ENCODE data around the gene MAPKAP1. TPM values are rescaled to one million over a fixed set of nuclear protein-coding genes. Genes with fewer than 3 reads are reported as not detected.

The MAPKAP1 gene
- total RNA-seq, 2 donors from 2014 or later: 53.8 to 72.1 TPM

GRCh38 chr9:125611121-125611765 is 95.8 kb downstream of the MAPKAP1 start:
- peaks cover 0 to 17% of the 10 kb centered on the region in 2 donors for H3K36me3 Mint-ChIP-seq
- H3K27ac Mint-ChIP-seq: no peak overlapping the region
- DNase-seq (ENCODE audit: low spot score in 2 of 2): no peak
- no peaks in the 10 kb centered on the region for H3K9me3 Mint-ChIP-seq
- no peak for ATAC-seq

DNA sequence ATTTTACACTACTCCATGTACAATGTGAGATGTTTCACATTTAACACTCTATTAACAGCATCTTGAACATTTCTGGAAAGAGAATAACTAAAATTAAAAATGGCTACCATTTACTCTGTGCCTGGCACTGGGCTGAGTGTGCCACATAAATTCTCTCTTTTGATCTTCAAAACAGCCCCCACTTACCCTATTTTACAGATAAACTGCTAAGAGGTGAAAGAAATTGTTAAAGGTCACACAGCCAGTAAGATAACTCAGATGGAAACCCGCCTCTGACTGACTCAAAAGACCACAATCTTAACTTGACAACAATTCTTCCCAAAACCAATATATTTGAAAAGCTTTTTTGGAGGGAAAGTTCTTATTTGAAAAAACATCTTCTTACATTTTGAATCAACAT is 97.3 kb downstream of the MAPKAP1 start:
- no peaks in the 10 kb centered on the region for H3K9me3 Mint-ChIP-seq
- ATAC-seq: peak; percentile 58 to 82
- peak overlapping the region in 1 of 2 donors; percentile 83 for H3K27ac Mint-ChIP-seq
- no peak for DNase-seq (ENCODE audit: low spot score in 2 of 2)
- peaks cover 0 to 17% of the 10 kb centered on the region in 2 donors for H3K36me3 Mint-ChIP-seq

DNA sequence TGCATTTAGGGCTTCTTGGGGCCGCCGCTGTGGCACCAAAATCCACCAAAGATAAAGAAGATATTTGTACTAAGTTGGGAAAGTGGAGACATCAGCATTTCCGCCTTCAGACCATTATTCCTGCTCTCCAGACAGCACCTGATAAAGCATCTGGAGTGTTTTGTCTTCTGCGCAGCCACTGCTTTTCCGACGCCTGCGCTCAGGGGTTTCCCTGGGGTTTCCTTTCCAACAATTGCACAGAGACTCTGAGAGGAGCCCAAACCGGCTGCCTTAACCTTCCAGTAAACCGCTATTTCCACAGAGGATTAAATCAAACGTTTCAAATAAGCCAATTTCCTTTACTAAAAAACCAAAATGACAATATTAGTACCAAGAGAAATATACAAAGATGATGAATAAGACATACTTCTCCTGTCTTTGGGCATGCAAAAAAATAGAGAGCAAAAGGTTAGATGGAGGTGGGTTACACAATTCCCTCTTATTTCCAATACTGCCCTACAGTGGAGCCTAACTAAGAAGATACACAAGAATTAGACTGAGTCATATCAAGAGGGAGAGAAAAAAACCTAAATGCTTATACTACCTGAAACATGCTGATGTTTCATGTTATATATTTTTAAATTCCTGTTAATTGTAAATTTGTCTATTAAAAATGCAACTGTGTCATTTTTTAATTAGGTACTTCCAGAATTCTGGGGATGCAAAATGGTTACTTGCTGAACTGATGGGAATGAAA is 98.4 kb downstream of the MAPKAP1 start:
- H3K9me3 Mint-ChIP-seq: no peaks in the 10 kb centered on the region
- DNase-seq (ENCODE audit: low spot score in 2 of 2): no peak
- peak overlapping the region in 1 of 2 donors; percentile 83 for H3K27ac Mint-ChIP-seq
- ATAC-seq: no peak
- H3K36me3 Mint-ChIP-seq: peaks cover 0 to 17% of the 10 kb centered on the region in 2 donors

GRCh38 chr9:125604196-125604595 is 102.8 kb downstream of the MAPKAP1 start:
- peaks cover 0 to 8% of the 10 kb centered on the region in 2 donors for H3K36me3 Mint-ChIP-seq
- H3K9me3 Mint-ChIP-seq: no peaks in the 10 kb centered on the region
- DNase-seq (ENCODE audit: low spot score in 2 of 2) (no peak), ATAC-seq (no peak)
- H3K27ac Mint-ChIP-seq: no peak overlapping the region

DNA sequence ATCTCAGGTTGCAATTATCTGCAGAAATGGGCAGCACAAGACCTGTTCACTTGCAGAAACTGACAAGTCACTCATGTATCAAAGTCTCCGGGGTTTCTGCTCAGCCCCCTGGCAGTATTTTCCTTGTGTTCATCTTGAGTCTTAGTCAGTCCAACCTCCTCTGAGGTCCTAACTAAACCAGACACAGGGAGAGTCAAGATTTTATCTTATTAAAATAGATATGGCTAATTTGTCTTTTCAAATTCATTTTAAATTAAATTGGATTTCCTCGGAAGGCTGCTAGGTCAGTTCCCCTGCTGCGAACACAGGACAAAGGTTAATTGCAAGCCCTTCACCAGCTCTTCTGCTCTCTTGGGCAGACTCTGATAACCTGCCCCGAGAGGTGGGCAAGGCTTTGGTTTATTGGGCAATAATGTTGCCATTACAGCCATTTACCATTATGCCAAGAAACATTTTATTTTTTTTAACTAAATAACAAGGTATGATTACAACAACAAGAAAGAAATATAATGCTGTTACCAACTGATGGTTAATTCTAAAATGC is 103.5 kb downstream of the MAPKAP1 start:
- Mint-ChIP-seq H3K27ac (no peak overlapping the region), H3K9me3 (no peaks in the 10 kb centered on the region), H3K36me3 (peaks cover 0 to 3% of the 10 kb centered on the region in 2 donors)
- DNase-seq (ENCODE audit: low spot score in 2 of 2) (no peak), ATAC-seq (no peak)

GRCh38 chr9:125601961-125602360 is 105.0 kb downstream of the MAPKAP1 start:
- ATAC-seq (no peak), DNase-seq (ENCODE audit: low spot score in 2 of 2) (no peak)
- Mint-ChIP-seq H3K27ac (no peak overlapping the region), H3K36me3 (no peaks in the 10 kb centered on the region), H3K9me3 (no peaks in the 10 kb centered on the region)

GRCh38 chr9:125600194-125600593 is 106.8 kb downstream of the MAPKAP1 start:
- DNase-seq (ENCODE audit: low spot score in 2 of 2) (no peak), ATAC-seq (no peak)
- H3K9me3 Mint-ChIP-seq: peaks cover 0 to 7% of the 10 kb centered on the region in 2 donors
- no peak overlapping the region for H3K27ac Mint-ChIP-seq
- H3K36me3 Mint-ChIP-seq: peaks cover 0 to 11% of the 10 kb centered on the region in 2 donors

DNA sequence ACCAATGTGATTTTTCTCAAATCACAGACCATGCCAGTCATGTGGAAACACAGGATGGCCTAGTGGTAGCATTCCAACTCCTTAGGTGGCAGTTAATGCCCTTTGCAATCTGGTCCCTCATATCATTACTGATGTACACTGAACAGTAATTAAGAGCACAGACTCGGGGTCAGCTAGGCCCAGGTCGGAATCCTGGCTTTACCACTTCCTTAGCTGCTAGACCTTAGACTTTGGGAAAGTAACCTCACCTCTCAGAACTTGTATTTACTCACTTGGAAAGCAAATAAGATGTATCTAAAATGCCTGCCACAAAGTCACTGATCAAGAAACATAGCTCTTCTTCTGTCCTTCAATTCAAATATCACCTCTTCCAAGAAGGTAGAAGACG is 112.8 kb downstream of the MAPKAP1 start:
- no peak for ATAC-seq
- DNase-seq (ENCODE audit: low spot score in 2 of 2): no peak
- peak overlapping the region in 1 of 2 donors; percentile 23 for H3K27ac Mint-ChIP-seq
- peaks cover 0 to 7% of the 10 kb centered on the region in 2 donors for H3K9me3 Mint-ChIP-seq
- peaks cover 0 to 16% of the 10 kb centered on the region in 2 donors for H3K36me3 Mint-ChIP-seq

GRCh38 chr9:125593581-125594222 is 113.3 kb downstream of the MAPKAP1 start:
- no peak for DNase-seq (ENCODE audit: low spot score in 2 of 2)
- Mint-ChIP-seq H3K9me3 (peaks cover 0 to 7% of the 10 kb centered on the region in 2 donors), H3K36me3 (peaks cover 0 to 16% of the 10 kb centered on the region in 2 donors), H3K27ac (peak overlapping the region in 1 of 2 donors; percentile 23)
- no peak for ATAC-seq

DNA sequence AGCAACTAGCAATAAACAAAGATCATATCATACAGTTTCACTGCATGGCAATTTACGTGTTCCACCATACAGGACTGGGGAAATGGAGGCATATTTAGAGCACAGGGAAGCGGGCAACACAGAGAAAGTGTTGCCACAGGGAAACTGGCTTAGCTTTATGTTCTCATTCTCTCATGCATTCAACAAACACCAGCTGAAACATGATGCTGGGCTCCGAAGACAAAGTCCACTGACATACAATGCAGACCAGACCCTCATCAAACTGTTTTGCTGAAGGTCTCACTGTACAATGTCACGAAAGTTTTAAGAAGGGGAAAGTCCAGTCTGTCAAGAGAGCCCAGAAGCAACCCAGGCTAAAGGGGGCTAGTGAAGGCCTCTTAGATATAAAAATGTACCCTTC is 115.1 kb downstream of the MAPKAP1 start:
- peaks cover 0 to 16% of the 10 kb centered on the region in 2 donors for H3K36me3 Mint-ChIP-seq
- ATAC-seq (no peak), DNase-seq (ENCODE audit: low spot score in 2 of 2) (no peak)
- peaks cover 0 to 7% of the 10 kb centered on the region in 2 donors for H3K9me3 Mint-ChIP-seq
- no peak overlapping the region for H3K27ac Mint-ChIP-seq

DNA sequence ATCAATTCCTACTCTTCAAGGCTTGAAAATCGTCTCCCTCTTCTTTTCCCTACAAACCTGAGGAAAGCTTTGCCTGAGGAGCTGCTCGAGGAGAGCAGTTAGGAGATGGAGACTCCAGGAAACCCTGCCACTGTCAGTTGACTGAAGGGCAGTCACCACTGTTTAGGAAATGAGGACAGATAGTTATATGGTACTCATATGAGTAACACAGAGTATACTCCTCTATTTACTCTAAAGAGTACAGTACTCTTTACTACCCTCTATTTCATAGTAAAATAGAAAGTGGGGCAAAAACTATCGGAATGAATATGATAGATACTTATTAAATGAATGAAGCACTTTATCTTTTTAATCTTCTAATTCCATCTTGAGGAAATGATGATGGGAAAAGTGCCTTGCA is 115.8 kb downstream of the MAPKAP1 start:
- Mint-ChIP-seq H3K9me3 (peaks cover 0 to 4% of the 10 kb centered on the region in 2 donors), H3K27ac (no peak overlapping the region), H3K36me3 (peaks cover 5 to 13% of the 10 kb centered on the region in 2 donors)
- DNase-seq (ENCODE audit: low spot score in 2 of 2): no peak
- peak in 1 of 2 donors; percentile 64 for ATAC-seq

DNA sequence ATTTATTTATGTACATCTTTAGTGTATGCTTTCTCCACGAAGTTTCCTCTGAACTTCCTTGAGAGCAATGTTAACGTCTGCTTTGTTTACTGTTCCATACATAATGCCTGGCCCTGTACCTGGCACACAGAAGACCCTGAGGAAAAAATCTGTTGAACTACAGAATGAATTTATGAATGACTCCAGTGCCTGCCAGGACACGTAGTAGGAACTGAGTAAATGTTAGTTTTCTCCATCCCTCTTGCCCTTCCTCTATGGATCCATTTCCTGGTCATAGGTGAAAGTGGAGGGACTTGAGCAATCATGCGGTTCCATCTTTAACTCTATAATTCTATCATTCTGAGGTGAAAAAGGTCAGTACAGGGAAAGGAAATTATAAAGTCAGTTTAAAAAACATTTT is 117.7 kb downstream of the MAPKAP1 start:
- peaks cover 5 to 6% of the 10 kb centered on the region in 2 donors for H3K36me3 Mint-ChIP-seq
- ATAC-seq (no peak), DNase-seq (ENCODE audit: low spot score in 2 of 2) (no peak)
- H3K27ac Mint-ChIP-seq: no peak overlapping the region
- H3K9me3 Mint-ChIP-seq: no peaks in the 10 kb centered on the region

DNA sequence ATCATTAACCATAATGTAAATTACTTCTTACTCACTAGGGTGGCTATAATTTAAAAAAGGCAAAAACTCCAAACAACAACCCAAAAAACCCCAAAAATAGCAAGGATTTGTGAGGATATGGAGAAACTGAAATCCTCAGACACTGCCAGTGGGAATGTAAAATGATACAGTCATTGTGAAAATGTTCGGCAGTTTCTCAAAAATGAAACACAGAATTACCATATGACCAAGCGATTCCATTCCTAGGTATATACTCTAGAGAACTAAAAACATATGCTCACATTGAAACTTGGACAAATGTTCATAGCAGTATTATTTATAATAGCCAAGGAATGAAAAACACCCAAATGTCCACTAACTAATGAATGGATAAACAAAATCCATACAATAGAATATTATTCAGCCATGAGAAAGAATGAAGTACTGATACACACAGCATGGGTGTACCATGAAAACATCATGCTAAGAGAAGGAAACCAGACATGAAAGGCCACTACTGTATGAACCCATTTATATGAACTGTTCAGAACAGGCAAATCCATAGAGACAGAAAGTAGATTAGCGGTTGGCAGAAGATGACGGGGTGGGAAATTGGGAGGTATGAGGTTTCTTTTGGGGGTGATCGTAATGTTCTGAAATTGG is 119.1 kb downstream of the MAPKAP1 start:
- ATAC-seq (no peak), DNase-seq (ENCODE audit: low spot score in 2 of 2) (no peak)
- peaks cover 5 to 6% of the 10 kb centered on the region in 2 donors for H3K36me3 Mint-ChIP-seq
- H3K9me3 Mint-ChIP-seq: no peaks in the 10 kb centered on the region
- no peak overlapping the region for H3K27ac Mint-ChIP-seq

DNA sequence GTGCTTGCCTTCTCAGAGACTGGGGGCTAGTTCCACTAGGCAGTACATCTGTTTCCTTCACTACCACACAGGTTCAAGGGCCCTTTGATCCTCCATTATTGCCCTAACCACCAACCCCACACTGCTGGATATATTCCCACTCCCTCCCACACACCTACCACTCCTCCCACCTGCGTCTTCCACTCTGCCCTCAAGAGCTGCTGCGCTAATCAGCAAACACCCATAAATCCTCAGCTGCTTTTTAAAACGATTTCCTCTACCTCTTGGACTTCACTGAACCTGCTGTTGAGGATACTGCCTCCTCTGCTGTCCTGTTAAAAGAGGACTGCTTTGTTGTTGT is 120.9 kb downstream of the MAPKAP1 start:
- peaks cover 17 to 20% of the 10 kb centered on the region in 2 donors for H3K36me3 Mint-ChIP-seq

DNA sequence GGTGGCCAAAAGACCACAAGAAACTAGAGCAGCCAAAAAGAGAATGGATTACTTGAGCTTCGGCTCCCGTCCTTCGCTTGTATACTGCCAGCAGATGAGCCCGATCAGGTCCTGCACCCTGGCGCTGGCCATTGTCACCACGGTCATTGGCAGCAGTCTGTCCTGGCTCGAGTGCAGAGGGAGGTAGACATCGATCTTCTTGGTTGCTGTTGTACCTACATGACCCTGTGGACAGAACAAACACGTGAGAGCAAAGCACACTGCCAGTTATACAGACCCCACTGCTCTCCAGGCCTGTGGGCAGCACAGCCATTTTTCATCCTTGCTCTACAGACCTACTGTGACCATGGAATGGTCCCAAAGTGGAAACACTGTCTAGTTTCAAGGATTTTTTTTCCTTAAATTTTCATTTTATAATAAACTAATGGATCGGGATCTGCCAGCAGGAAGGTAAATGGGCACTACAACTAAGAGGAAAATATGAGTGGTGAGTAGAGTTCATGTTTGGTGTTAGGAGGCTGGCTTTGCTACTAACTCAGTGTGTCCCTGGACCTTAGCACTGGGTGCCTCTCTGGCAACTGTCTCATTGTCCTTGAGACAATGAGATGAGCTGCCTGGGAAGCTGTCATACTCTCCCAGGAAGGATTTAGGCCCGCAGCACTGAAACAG is 121.4 kb downstream of the MAPKAP1 start:
- H3K36me3 Mint-ChIP-seq: peaks cover 20% of the 10 kb centered on the region in 2 donors
- H3K27ac Mint-ChIP-seq: no peak overlapping the region
- no peak for ATAC-seq

More for the DNA sequence above, 120.9 kb downstream of the MAPKAP1 start:
- DNase-seq (ENCODE audit: low spot score in 2 of 2) (no peak), ATAC-seq (no peak)
- peak overlapping the region; percentile 42 to 76 for H3K27ac Mint-ChIP-seq
- peaks cover 0 to 3% of the 10 kb centered on the region in 2 donors for H3K9me3 Mint-ChIP-seq

GRCh38 chr9:125580701-125581286 is 126.2 kb downstream of the MAPKAP1 start:
- Mint-ChIP-seq H3K9me3 (peaks cover 0 to 3% of the 10 kb centered on the region in 2 donors), H3K27ac (no peak overlapping the region), H3K36me3 (peaks cover 36 to 45% of the 10 kb centered on the region in 2 donors)
- no peak for DNase-seq (ENCODE audit: low spot score in 2 of 2)
- no peak for ATAC-seq

More for the DNA sequence above, 121.4 kb downstream of the MAPKAP1 start:
- peaks cover 0 to 3% of the 10 kb centered on the region in 2 donors for H3K9me3 Mint-ChIP-seq
- DNase-seq (ENCODE audit: low spot score in 2 of 2): no peak
